SK-N-SH (cell line): Measurements from ENCODE around the gene CCDC91. TPM values are rescaled to one million over a fixed set of nuclear protein-coding genes. Genes with fewer than 3 reads are reported as not detected.

ENCODE experiments used
- CTCF ChIA-PET: fragments of 300-600, 350-600 bp; formaldehyde crosslinking; extraction: SDS; loops from one replicate; lab custom pipeline; 2021; lab: Yijun Ruan, JAX
- POLR2A ChIA-PET: fragments of 350-600 bp; sonication (Branson Sonifier 250); formaldehyde crosslinking; extraction: SDS; loops from one replicate; lab custom pipeline; 2020; ENCODE audit warnings: antibody characterized with exemption, inconsistent platforms; lab: Yijun Ruan, JAX
- DNase-seq: peaks from one replicate; pipeline ENCODE4 v3.0.0; 2012
- H2AFZ ChIP-seq: fragments of 200-600 bp; sonication (generic); 2 replicates; pipeline ENCODE4 v1.8.1; 2016; ENCODE audit warnings: antibody characterized with exemption, mild to moderate bottlenecking, low read depth
- H3F3A ChIP-seq: fragments of 200-600 bp; sonication (generic); replicated peaks from 2 replicates; pipeline ENCODE3; 2016; ENCODE audit warnings: antibody characterized with exemption, mild to moderate bottlenecking; ENCODE audit not compliant: insufficient read depth
- H3K27ac ChIP-seq, 2 experiments: fragments of 200-500 bp in 1 of 2; fragments of 200-600 bp in 1 of 2; sonication (Bioruptor generic) in 1 of 2; sonication (generic), shearing (Covaris generic) in 1 of 2; 2 replicates each; pipeline versions ENCODE4 v1.5.1 to v1.6.1; 2014 to 2016; ENCODE audit warnings: low read depth in 2 of 2, inconsistent platforms in 1 of 2, low read length in 1 of 2, mild to moderate bottlenecking in 1 of 2, mixed read lengths in 1 of 2
- H3K27me3 ChIP-seq: fragments of 200-600 bp; sonication (generic), shearing (Covaris generic); 2 replicates; pipeline ENCODE4 v1.6.1; 2016; ENCODE audit warnings: mixed run types; ENCODE audit not compliant: insufficient read depth
- H3K36me3 ChIP-seq, 2 experiments: fragments of 200-500 bp in 1 of 2; fragments of 200-600 bp in 1 of 2; sonication (Bioruptor generic) in 1 of 2; sonication (generic) in 1 of 2; replicated peaks in 1 of 2; 2 replicates each; pipeline versions ENCODE3 to v1.5.1; 2014 to 2016; ENCODE audit warnings: low read length in 1 of 2, mild to moderate bottlenecking in 1 of 2; ENCODE audit not compliant: insufficient read depth in 2 of 2, control insufficient read depth in 1 of 2
- H3K4me1 ChIP-seq, 2 experiments: fragments of 200-500 bp in 1 of 2; fragments of 200-600 bp in 1 of 2; sonication (Bioruptor generic) in 1 of 2; sonication (generic), shearing (Covaris generic) in 1 of 2; 2 replicates each; pipeline versions ENCODE4 v1.5.1 to v1.6.1; 2014 to 2016; ENCODE audit warnings: low read depth in 1 of 2, low read length in 1 of 2, mixed run types in 1 of 2; ENCODE audit not compliant: insufficient read depth in 2 of 2, control insufficient read depth in 1 of 2
- H3K4me2 ChIP-seq: fragments of 200-600 bp; sonication (generic), shearing (Covaris generic); 2 replicates; pipeline ENCODE4 v1.6.1; 2017; ENCODE audit warnings: mixed run types
- H3K4me3 ChIP-seq, 2 experiments: fragments of 200-500 bp in 1 of 2; fragments of 200-600 bp in 1 of 2; sonication (Bioruptor generic) in 1 of 2; sonication (generic), shearing (Covaris generic) in 1 of 2; 2 replicates each; pipeline versions ENCODE4 v1.5.1 to v1.8.1; 2014 to 2016; ENCODE audit warnings: low read depth in 2 of 2, inconsistent platforms in 1 of 2, low read length in 1 of 2, mild to moderate bottlenecking in 1 of 2, mixed read lengths in 1 of 2, moderate library complexity in 1 of 2
- H3K79me2 ChIP-seq: fragments of 200-600 bp; sonication (generic); 2 replicates; pipeline ENCODE4 v1.8.1; 2017; ENCODE audit warnings: mild to moderate bottlenecking; ENCODE audit not compliant: insufficient read depth
- H3K9ac ChIP-seq: fragments of 200-600 bp; sonication (generic); 2 replicates; pipeline ENCODE4 v1.6.1; 2017; ENCODE audit warnings: mixed run types
- H3K9me2 ChIP-seq: fragments of 200-600 bp; sonication (generic); 2 replicates; pipeline ENCODE4 v1.6.1; 2017; ENCODE audit warnings: mixed run types
- H3K9me3 ChIP-seq: fragments of 200-600 bp; sonication (generic); 2 replicates; pipeline ENCODE4 v1.6.1; 2017; ENCODE audit warnings: mixed run types, mild to moderate bottlenecking, moderate library complexity
- H4K20me1 ChIP-seq: fragments of 200-600 bp; sonication (generic); 2 replicates; pipeline ENCODE4 v1.6.1; 2017; ENCODE audit warnings: mild to moderate bottlenecking, mixed run types; ENCODE audit not compliant: insufficient read depth
- CHD2 ChIP-seq: fragments of 150-350 bp; IDR thresholded peaks from 2 replicates; pipeline ENCODE4 v1.6.1; 2018; ENCODE audit warnings: low read length; ENCODE audit not compliant: partially characterized antibody
- ELF1 ChIP-seq: IDR thresholded peaks from 2 replicates; pipeline ENCODE4 v1.4.0; 2012
- MEF2A ChIP-seq: IDR thresholded peaks from 2 replicates; pipeline ENCODE4 v1.4.0; 2012; ENCODE audit warnings: low read depth, borderline replicate concordance
- POLR2AphosphoS5 ChIP-seq: IDR thresholded peaks from 2 replicates; pipeline ENCODE4 v1.6.1; 2012; ENCODE audit warnings: low read depth, low read length
- RAD21 ChIP-seq: IDR thresholded peaks from 2 replicates; pipeline ENCODE4 v1.6.1; 2012; ENCODE audit warnings: mild to moderate bottlenecking, low read length
- RCOR1 ChIP-seq: fragments of 150-350 bp; IDR thresholded peaks from 2 replicates; pipeline ENCODE4 v1.6.1; 2017; ENCODE audit warnings: antibody characterized with exemption, low read length
- RXRA ChIP-seq: IDR thresholded peaks from 2 replicates; pipeline ENCODE4 v1.4.0; 2012; ENCODE audit warnings: low read depth, mild to moderate bottlenecking, borderline replicate concordance
- TCF12 ChIP-seq: IDR thresholded peaks from 2 replicates; pipeline ENCODE4 v1.4.0; 2012
- WGBS: methylation state at CpG from one replicate; pipeline ENCODE4 v1.1.6; 2017; ENCODE audit warnings: low lambda C conversion rate; 5-methylcytosine and 5-hydroxymethylcytosine counted together
- polyA plus RNA-seq, 3 experiments: library from polyadenylated mRNA; depleted of rRNA; stranded (reverse); fragments of >200 nt; gene quantifications; 2 replicates each; pipeline ENCODE4 v1.2.3, GENCODE V29; 2012
- TF ChIP-seq, protein P1 (sequence below): IDR thresholded peaks from 2 replicates; pipeline ENCODE4; 2012
- TF ChIP-seq, protein P2 (sequence below): IDR thresholded peaks from 2 replicates; pipeline ENCODE4 v1.6.1; 2012; ENCODE audit warnings: mild to moderate bottlenecking, low read depth, low read length, moderate library complexity
- TF ChIP-seq, protein P3 (sequence below): fragments of 150-350 bp; IDR thresholded peaks from 2 replicates; pipeline ENCODE4 v1.6.1; 2017; ENCODE audit warnings: antibody characterized with exemption, low read length, low read depth, borderline replicate concordance

Gene CCDC91
- polyA plus RNA-seq, 1 of the 3 experiments (the other 2 are of a cell fraction): 13.0 TPM

DNA sequence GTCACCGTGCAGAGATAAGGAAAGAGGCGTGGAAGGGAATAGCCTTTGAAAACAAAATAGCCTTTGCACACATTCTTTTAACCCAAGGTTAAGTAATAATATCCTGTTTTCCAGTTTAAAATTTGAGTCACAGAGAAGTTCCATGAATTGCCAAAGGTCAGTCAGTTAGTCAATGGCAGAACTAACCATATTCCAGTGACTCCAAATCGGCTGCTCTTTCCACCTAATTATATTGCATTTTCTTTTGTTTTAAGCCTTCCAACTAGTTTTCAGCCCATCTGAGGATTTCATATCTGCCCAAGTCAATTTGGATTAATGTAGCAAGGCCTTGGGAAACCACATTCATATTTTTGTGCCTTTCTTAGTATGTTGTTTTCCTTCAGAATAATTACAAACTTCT, 373.0 kb downstream of the CCDC91 start:
- no peak overlapping the region for H3K4me2 ChIP-seq
- H3K4me1 ChIP-seq: peaks cover 0 to 7% of the 10 kb centered on the region in 2 experiments; a peak in 2 of 4 replicates
- no peaks in the 10 kb centered on the region for H4K20me1 ChIP-seq
- no peaks in the 10 kb centered on the region for H3K36me3 ChIP-seq
- ChIA-PET CTCF (no interaction called here), POLR2A (no interaction called here)
- H3K27me3 ChIP-seq: no peaks in the 10 kb centered on the region
- H3K79me2 ChIP-seq: no peaks in the 10 kb centered on the region
- no peak overlapping the region for H2AFZ ChIP-seq
- H3K4me3 ChIP-seq: no peak overlapping the region
- TF ChIP-seq, protein P1, sequence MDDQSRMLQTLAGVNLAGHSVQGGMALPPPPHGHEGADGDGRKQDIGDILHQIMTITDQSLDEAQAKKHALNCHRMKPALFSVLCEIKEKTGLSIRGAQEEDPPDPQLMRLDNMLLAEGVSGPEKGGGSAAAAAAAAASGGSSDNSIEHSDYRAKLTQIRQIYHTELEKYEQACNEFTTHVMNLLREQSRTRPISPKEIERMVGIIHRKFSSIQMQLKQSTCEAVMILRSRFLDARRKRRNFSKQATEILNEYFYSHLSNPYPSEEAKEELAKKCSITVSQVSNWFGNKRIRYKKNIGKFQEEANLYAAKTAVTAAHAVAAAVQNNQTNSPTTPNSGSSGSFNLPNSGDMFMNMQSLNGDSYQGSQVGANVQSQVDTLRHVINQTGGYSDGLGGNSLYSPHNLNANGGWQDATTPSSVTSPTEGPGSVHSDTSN: no peak
- no peak overlapping the region for H3K27ac ChIP-seq
- no peaks in the 10 kb centered on the region for H3K9me2 ChIP-seq
- H3F3A ChIP-seq: no peaks in the 10 kb centered on the region
- no peak overlapping the region for H3K9ac ChIP-seq
- WGBS: 94% methylated on average over 3 of the region's 3 CpGs
- DNase-seq: no peak
- no peaks in the 10 kb centered on the region for H3K9me3 ChIP-seq

DNA sequence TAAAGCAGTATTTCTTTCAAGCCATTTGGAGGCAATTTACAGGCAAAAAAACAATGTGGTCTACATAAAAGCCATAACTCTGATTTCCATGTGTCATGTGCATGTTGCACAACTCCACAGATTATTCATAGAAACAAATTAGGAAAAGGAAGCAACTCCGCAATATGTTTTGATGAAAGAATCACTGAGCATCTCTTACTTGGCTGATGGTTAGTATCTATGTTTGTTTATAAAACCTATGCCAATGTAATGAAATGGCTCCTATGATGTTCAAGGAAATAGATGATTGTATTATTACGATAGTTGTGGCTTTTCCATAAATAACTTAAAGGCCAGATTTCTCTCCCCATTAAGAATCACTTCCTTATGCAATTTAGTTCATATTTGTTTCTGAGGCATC, 373.7 kb downstream of the CCDC91 start:
- no peak overlapping the region for H2AFZ ChIP-seq
- ChIA-PET POLR2A (no interaction called here), CTCF (no interaction called here)
- H4K20me1 ChIP-seq: no peaks in the 10 kb centered on the region
- no peaks in the 10 kb centered on the region for H3K36me3 ChIP-seq
- no peaks in the 10 kb centered on the region for H3K79me2 ChIP-seq
- WGBS: 94% methylated on average over 2 of the region's 2 CpGs
- no peaks in the 10 kb centered on the region for H3K9me3 ChIP-seq
- no peak overlapping the region for H3K9ac ChIP-seq
- no peak overlapping the region for H3K27ac ChIP-seq
- no peaks in the 10 kb centered on the region for H3K9me2 ChIP-seq
- H3K4me1 ChIP-seq: peaks cover 0 to 13% of the 10 kb centered on the region in 2 experiments; a peak in 3 of 4 replicates
- no peaks in the 10 kb centered on the region for H3K27me3 ChIP-seq
- H3K4me2 ChIP-seq: no peak overlapping the region
- no peak for DNase-seq
- TF ChIP-seq RCOR1: no peak
- TF ChIP-seq, protein P2, sequence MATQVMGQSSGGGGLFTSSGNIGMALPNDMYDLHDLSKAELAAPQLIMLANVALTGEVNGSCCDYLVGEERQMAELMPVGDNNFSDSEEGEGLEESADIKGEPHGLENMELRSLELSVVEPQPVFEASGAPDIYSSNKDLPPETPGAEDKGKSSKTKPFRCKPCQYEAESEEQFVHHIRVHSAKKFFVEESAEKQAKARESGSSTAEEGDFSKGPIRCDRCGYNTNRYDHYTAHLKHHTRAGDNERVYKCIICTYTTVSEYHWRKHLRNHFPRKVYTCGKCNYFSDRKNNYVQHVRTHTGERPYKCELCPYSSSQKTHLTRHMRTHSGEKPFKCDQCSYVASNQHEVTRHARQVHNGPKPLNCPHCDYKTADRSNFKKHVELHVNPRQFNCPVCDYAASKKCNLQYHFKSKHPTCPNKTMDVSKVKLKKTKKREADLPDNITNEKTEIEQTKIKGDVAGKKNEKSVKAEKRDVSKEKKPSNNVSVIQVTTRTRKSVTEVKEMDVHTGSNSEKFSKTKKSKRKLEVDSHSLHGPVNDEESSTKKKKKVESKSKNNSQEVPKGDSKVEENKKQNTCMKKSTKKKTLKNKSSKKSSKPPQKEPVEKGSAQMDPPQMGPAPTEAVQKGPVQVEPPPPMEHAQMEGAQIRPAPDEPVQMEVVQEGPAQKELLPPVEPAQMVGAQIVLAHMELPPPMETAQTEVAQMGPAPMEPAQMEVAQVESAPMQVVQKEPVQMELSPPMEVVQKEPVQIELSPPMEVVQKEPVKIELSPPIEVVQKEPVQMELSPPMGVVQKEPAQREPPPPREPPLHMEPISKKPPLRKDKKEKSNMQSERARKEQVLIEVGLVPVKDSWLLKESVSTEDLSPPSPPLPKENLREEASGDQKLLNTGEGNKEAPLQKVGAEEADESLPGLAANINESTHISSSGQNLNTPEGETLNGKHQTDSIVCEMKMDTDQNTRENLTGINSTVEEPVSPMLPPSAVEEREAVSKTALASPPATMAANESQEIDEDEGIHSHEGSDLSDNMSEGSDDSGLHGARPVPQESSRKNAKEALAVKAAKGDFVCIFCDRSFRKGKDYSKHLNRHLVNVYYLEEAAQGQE: no peak
- TF ChIP-seq, protein P1: no peak
- TF ChIP-seq RXRA: no peak
- TF ChIP-seq POLR2AphosphoS5: no peak
- no peak for TF ChIP-seq ELF1
- TF ChIP-seq CHD2: no peak
- TF ChIP-seq RAD21: no peak
- TF ChIP-seq, protein P3, sequence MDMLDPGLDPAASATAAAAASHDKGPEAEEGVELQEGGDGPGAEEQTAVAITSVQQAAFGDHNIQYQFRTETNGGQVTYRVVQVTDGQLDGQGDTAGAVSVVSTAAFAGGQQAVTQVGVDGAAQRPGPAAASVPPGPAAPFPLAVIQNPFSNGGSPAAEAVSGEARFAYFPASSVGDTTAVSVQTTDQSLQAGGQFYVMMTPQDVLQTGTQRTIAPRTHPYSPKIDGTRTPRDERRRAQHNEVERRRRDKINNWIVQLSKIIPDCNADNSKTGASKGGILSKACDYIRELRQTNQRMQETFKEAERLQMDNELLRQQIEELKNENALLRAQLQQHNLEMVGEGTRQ: no peak
- TF ChIP-seq TCF12: no peak
- no peak for TF ChIP-seq MEF2A
- H3K4me3 ChIP-seq: no peak overlapping the region
- no peaks in the 10 kb centered on the region for H3F3A ChIP-seq
